Epithelial cell of proximal tubule (primary cell): ENCODE measurements around the gene CH25H. TPM values are rescaled to one million over a fixed set of nuclear protein-coding genes. Genes with fewer than 3 reads are reported as not detected.

Experiments
- DNase-seq: peaks from one replicate; pipeline ENCODE4 v3.0.0-alpha.2; 2011; ENCODE audit warnings: low read depth
- H3K4me3 ChIP-seq: 2 replicates; pipeline ENCODE4 v1.5.1; 2011; ENCODE audit warnings: low read depth, mild to moderate bottlenecking, low read length
- total RNA-seq: library from RNA; depleted of rRNA; stranded (reverse); fragments of >200 nt; gene quantifications from 2 replicates; pipeline ENCODE4 v1.2.3, GENCODE V29; 2015
- TF ChIP-seq, protein P1 (sequence below): conservative IDR thresholded peaks from 2 replicates; pipeline ENCODE4 v1.5.1; 2012; ENCODE audit warnings: low read depth, mild to moderate bottlenecking, low read length

CH25H gene
- total RNA-seq, 1 donor from 2014 or later = 1.1 TPM

DNA sequence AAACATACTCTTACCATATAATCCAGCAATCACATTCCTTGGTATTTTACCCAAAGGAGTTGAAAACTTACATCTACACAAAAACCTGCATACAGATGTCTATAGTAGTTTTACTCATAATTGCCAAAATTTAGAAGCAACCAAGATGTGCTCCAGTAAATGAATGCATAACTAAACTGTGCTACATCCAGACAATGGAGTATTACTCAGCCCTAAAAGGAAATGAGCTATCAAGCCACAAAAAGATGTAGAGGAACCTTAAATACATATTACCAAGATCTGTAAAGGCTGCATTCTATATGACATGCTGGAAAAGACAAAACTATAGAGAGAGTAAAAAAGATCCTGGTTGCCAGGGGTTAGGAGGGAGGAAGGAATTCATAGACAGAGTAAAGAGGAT is 21.8 kb upstream of the CH25H start:
- TF ChIP-seq, protein P1, sequence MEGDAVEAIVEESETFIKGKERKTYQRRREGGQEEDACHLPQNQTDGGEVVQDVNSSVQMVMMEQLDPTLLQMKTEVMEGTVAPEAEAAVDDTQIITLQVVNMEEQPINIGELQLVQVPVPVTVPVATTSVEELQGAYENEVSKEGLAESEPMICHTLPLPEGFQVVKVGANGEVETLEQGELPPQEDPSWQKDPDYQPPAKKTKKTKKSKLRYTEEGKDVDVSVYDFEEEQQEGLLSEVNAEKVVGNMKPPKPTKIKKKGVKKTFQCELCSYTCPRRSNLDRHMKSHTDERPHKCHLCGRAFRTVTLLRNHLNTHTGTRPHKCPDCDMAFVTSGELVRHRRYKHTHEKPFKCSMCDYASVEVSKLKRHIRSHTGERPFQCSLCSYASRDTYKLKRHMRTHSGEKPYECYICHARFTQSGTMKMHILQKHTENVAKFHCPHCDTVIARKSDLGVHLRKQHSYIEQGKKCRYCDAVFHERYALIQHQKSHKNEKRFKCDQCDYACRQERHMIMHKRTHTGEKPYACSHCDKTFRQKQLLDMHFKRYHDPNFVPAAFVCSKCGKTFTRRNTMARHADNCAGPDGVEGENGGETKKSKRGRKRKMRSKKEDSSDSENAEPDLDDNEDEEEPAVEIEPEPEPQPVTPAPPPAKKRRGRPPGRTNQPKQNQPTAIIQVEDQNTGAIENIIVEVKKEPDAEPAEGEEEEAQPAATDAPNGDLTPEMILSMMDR = no peak
- no peak for DNase-seq
- no peak overlapping the region for H3K4me3 ChIP-seq

- TF ChIP-seq, protein P1 = no peak
- H3K4me3 ChIP-seq = no peak overlapping the region
- no peak for DNase-seq
Observed at GRCh38 chr10:89228146-89228545, 21.0 kb upstream of the CH25H start.

- TF ChIP-seq, protein P1 = no peak
- H3K4me3 ChIP-seq = no peak overlapping the region
- DNase-seq = no peak
Observed at GRCh38 chr10:89226891-89227290, 19.8 kb upstream of the CH25H start.

GRCh38 chr10:89224739-89225443 is 17.8 kb upstream of the CH25H start:
- TF ChIP-seq, protein P1 = no peak
- DNase-seq = no peak
- H3K4me3 ChIP-seq = no peak overlapping the region

- no peak for DNase-seq
- H3K4me3 ChIP-seq = no peak overlapping the region
- TF ChIP-seq, protein P1 = no peak
Observed at GRCh38 chr10:89221919-89222318, 14.8 kb upstream of the CH25H start.

- no peak overlapping the region for H3K4me3 ChIP-seq
- TF ChIP-seq, protein P1 = no peak
- DNase-seq = no peak
Observed at GRCh38 chr10:89219513-89220218, 12.5 kb upstream of the CH25H start.
